Suprapubic skin (tissue), 3 donors: ENCODE measurements around the gene CD3D.
A peak's percentile ranks its signal among the peaks of the same experiment; 100 is the strongest.

ENCODE experiments used
- CTCF ChIP-seq, 2 donors: fragments of 200-600 bp in 1 of 2; fragments of 450-650 bp in 1 of 2; sonication (generic) in 1 of 2; IDR thresholded peaks; one replicate each; pipeline ENCODE4 v1.5.1; 2016 to 2019; ENCODE audit warnings: antibody characterized with exemption in 2 of 2, mild to moderate bottlenecking in 1 of 2, moderate library complexity in 1 of 2
- EP300 ChIP-seq: sonication (generic); formaldehyde crosslinking; IDR thresholded peaks from one replicate; pipeline ENCODE4 v1.6.1; 2017; ENCODE audit warnings: antibody characterized with exemption
- POLR2A ChIP-seq, 2 donors: fragments of 450-650 bp; IDR thresholded peaks; one replicate each; pipeline ENCODE4 v1.6.1; 2017; ENCODE audit warnings: antibody characterized with exemption in 2 of 2, mild to moderate bottlenecking in 2 of 2, moderate library complexity in 2 of 2

- TF ChIP-seq EP300 = no peak
- no peak for TF ChIP-seq POLR2A (IDR thresholded peaks at IDR 0.05)
- TF ChIP-seq CTCF (IDR thresholded peaks at IDR 0.05) = peak in 1 of 2 donors; percentile 20
Observed at GRCh38 chr11:118353084-118353710, 10.7 kb upstream of the CD3D start.
